Measurements from ENCODE around the gene UBTD2.
"Not testable (repeated sequence)": the region's sequence is repeated elsewhere in the genome, so short reads cannot be mapped to it uniquely, and the experiment has no call there.

UBTD2 gene, protein sequence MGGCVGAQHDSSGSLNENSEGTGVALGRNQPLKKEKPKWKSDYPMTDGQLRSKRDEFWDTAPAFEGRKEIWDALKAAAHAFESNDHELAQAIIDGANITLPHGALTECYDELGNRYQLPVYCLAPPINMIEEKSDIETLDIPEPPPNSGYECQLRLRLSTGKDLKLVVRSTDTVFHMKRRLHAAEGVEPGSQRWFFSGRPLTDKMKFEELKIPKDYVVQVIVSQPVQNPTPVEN

DNA sequence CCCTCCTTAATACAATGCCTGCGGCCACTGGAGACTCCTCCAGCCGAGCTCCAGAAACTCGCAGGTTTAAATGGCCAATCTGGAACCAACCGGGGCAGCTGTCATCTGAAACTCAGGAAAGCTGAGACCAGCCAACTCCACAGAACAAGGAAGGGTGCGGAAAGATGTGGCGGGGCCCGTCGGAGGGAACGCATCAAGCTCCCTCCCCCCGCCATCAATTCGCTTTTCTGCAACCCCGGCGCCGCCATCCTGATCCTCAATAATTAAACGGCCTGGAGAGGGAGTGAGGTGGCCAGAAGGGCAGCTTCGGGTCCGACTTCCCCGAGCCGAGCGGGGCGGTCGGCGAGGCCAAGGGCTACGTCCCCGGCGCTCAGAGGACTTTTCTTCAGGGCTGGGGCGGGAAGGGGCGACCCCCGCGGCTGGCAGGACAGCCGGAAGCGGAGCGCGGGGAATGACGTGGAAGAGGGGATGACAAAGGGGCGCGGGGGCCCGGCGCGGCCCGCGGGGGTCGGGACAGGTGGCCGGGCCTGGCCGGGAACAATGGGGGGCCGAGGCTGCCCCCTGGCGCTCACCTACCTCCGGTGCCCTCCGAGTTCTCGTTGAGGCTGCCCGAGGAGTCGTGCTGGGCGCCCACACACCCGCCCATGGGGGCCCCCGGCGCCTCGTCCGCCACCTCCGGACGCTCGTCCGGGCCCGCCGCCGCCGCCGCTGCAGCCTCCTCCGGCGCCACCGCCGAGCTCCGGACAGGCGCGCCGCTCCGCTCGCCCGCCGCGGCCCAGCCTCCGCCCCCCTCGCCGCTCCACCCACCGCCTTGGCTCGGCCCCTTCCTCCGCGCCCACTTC is at the start of gene UBTD2:
UBTD2 (minus strand) TSS at position 745 of the 842 bp plus-strand sequence; CDS start at position 646, 99 bp downstream.
- DNase-seq: peak; percentile 79

DNA sequence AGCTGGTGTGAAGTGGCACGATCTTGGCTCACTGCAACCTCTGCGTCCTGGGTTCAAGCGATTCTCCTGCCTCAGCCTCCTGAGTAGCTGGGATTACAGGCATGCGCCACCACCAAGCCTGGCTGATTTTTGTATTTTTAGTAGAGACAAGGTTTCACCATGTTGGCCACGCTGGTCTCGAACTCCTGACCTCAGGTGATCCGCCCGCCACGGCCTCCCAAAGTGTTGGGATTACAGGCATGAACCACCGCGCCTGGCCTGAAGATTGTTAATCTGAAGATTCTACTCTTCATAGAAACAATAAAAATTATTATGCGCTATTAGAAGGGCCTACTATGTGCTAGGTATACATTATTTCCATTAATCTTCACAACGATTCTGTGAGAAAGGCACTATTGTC is 43.3 kb upstream of the UBTD2 start:
- DNase-seq: not testable (repeated sequence)

GRCh38 chr5:172325452-172325851 is 41.9 kb upstream of the UBTD2 start:
- DNase-seq: no peak

GRCh38 chr5:172322028-172322965 is 38.7 kb upstream of the UBTD2 start:
- no peak for DNase-seq

DNA sequence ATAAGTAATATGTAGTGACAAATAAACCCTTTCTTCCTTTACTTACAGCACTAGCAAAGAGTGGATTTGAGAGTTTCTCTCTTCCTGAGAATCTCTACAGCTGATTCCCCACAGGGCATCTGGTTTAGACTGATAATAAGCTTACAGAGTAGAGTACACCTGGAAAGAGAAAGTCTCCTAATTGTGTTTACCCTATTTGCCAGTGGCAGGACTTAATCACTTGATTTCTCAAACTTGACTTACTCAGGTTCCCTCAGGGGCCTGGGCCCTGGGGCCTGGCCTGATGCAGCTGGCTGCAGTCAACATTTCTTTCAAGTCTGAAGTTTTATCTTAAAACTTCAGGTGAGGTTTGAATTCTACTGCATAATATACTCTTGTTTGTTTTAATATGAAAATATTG is 38.0 kb upstream of the UBTD2 start:
- no peak for DNase-seq

- no peak for DNase-seq
Measured at GRCh38 chr5:172319708-172320441, 36.3 kb upstream of the UBTD2 start.

- no peak for DNase-seq
Measured at GRCh38 chr5:172315587-172316493, 32.3 kb upstream of the UBTD2 start.

DNA sequence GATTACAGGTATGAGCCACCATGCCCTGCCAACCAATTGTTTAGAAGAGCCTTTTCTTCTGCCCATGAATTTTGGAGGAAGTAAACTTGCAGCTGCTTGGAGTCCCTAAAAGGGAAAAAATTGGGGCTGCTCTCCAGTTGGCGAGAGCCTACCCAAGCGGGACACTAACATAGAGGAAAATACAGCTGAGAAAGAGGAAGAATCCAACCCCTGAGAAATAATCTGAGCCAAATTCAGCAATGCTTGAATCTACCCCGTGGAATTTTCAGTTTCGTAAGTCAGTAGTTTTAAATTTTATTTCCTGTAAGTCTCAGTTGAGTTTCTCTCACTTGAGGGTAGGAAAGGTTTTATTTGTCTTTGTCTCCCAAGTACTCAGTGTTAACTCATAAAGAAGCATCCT is 30.4 kb upstream of the UBTD2 start:
- no peak for DNase-seq

- no peak for DNase-seq
Measured at GRCh38 chr5:172312286-172312685, 28.7 kb upstream of the UBTD2 start.

- DNase-seq: no peak
Measured at GRCh38 chr5:172311605-172312004, 28.0 kb upstream of the UBTD2 start.

DNA sequence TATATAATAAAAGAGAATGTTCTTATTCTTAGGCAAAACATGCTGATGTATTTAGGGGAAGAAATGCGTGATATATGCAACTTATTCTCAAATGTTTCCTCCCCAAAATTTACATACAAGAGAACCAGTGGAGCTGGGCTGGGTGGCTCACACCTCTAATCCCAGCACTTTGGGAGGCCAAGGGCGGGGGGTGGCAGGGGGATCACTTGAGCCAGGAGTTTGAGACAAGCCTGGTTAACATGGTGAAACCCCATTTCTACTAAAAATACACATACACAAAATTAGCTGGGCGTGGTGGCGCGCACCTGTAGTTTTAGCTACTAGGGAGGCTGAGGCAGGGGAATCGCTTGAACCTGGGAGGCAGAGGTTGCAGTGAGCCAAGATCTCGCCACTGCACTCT is 27.5 kb upstream of the UBTD2 start:
- no peak for DNase-seq

DNA sequence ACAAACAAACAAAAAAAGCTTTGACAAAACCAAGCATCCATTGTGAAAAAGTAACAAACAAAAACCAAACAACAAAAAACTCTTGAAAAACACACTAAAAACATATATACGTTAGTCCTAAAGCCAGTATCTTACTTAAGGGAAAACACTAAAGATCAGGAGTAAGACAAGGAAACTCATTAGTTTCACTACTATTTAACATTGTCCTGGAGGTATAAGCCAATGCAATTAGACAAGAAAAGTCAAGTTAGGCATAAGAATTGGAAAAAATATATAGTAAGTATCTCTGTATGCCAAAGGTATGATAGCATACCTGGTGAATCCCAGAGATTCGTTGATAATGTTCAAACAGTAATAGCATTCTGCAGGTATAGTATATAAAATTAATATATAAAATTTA is 21.8 kb upstream of the UBTD2 start:
- DNase-seq: no peak

- DNase-seq: no peak
Measured at GRCh38 chr5:172303572-172304335, 20.2 kb upstream of the UBTD2 start.

DNA sequence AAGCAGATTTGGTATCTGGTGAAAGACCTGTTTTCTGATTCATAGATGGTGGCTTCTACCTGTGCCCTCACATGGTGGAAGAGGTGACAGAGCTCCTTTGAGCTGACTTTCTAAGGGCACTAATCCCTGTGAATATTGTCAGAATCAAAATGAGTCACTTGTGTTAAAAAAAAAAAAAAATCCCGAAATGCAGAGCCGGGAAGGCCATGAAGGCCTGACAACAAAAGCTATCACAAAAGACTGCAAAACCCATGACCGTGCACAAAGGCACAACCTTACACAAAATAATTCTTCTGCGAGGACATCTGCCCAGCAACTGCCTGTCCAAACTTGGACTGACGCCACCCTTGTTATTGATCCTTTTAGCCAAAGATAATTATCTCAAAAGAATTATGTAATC is 19.6 kb upstream of the UBTD2 start:
- no peak for DNase-seq

DNA sequence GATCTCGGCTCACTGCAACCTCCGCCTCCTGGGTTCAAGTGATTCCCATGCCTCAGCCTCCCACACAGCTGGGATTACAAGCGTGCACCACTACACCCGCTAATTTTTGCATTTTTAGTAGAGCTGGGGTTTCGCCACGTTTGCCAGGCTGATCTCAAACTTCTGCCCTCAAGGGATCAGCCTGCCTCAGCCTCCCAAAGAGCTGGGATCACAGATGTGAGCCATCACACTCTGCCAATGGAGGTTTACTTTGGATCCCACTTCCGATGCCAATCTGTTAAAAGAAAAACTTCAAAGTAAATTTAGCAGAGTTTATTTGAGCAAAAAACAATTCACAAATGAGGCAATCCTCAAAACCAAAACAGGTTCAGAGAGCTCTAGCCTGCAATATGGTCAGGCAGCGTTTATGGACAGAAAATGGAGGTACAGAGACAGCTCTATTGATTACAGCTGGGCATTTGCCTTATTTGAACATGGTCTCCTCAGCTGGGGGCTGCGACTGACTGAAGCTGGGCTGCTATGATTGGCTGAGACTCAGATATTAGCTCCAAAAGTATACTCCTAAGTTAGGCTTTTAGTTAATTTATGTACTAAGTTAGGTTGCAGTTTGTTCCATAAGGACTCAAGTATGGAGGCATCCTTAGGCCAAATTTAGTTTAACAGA is 18.6 kb upstream of the UBTD2 start:
- no peak for DNase-seq

GRCh38 chr5:172299916-172300439 is 16.4 kb upstream of the UBTD2 start:
- no peak for DNase-seq

DNA sequence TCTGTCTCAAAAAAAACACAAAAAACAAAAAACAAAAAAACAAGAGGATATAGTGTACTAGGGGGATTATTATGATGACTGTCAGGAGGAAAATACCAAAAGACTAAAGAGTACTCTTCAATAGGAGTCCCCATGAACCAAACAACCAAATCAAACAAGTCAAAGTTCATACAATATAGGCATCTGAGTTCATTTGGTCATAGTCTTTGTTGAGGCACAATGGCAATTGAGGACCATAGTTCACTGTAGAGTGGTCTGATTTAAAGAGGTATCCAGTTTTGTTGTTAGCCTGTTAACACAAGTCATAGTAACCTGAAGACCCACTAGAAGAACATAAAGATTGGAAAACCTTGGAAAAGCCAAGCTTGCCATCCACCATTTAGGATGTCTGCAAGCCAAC is 11.3 kb upstream of the UBTD2 start:
- DNase-seq: no peak

DNA sequence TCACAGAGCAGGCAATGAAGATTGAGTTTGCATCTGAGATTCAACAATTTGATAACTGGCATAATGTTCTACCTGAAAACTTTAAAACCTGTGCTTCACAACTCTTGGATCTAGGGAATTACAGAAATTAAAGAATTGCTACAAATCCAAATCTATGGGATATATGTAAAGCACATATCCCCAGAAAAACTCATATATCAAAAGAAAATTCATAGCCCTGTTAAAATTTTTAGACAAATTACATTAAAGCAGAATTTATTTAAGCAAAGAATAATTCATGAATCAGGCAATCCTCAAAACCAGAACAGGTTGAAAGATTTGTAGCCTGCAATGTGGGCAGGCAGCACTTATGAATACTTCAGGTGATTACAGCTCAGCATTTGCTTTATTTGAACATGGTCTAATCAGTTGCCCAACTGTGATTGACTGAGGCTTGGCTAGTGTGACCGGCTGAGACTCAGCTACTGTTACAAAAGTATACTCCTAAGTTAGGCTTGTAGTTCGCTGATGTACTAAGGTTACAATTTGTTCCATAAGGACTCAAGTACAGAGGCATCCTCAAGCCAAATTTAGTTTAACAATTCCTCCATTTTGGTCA is 10.3 kb upstream of the UBTD2 start:
- no peak for DNase-seq

- peak; percentile 72 for DNase-seq
Measured at GRCh38 chr5:172293054-172293744, 9.6 kb upstream of the UBTD2 start.

Data from activated CD4-positive, alpha-beta T cell treated with anti-CD3 and anti-CD28 coated beads for 48 hours (primary cell).